ENCODE results near the gene LSP1. TPM values are rescaled to one million over a fixed set of nuclear protein-coding genes. Genes with fewer than 3 reads are reported as not detected.

The LSP1 gene
- total RNA-seq, 2 donors from 2014 or later: 6.7 to 11.6 TPM

DNA sequence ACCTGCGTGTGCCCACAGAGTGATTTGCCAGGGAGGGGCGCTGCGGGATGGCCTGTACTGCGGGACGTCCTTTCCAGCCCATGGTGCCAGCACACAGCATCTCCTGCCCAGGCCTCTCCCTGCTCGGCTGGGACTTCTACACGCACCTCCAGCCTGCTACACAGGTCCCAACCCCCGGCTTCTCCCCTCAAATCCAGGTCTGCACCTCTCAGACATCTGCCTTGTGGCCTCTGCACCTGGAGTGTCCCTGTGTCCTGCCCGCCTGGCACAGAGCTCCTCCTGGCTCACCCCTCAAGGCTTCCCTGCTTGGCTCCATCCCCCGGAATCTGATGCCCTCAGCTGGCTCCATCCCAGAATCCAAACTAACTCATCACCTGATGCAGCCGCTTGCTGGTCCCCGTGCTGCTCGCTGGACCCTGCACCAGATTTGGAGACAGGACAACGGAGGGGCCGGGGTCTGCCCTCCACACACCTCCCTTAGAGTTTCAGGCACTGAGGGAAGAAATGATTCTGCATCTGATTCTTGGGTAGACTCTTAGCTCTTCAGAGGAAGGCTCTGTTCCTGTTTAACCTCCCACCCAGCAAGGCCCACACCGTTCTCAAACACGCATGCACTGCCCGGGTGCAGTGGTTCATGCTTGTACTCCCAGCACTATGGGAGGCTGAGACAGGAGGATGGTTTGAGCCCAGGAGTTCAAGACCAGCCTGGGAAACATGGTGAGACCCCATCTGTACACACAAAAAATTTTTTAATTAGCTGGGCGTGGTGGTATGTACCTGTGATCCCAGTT lies 4.0 kb upstream of the LSP1 start:
- H3K4me3 ChIP-seq: no peak overlapping the region
- TF ChIP-seq POLR2A (IDR thresholded peaks at IDR 0.05) (no peak), POLR2AphosphoS5 (IDR thresholded peaks at IDR 0.05) (no peak)
- TF ChIP-seq, protein P1, sequence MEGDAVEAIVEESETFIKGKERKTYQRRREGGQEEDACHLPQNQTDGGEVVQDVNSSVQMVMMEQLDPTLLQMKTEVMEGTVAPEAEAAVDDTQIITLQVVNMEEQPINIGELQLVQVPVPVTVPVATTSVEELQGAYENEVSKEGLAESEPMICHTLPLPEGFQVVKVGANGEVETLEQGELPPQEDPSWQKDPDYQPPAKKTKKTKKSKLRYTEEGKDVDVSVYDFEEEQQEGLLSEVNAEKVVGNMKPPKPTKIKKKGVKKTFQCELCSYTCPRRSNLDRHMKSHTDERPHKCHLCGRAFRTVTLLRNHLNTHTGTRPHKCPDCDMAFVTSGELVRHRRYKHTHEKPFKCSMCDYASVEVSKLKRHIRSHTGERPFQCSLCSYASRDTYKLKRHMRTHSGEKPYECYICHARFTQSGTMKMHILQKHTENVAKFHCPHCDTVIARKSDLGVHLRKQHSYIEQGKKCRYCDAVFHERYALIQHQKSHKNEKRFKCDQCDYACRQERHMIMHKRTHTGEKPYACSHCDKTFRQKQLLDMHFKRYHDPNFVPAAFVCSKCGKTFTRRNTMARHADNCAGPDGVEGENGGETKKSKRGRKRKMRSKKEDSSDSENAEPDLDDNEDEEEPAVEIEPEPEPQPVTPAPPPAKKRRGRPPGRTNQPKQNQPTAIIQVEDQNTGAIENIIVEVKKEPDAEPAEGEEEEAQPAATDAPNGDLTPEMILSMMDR (IDR thresholded peaks at IDR 0.05): no peak
- 79% methylated on average over 19 of the region's 19 CpGs for WGBS
- no peaks in the 10 kb centered on the region for H3K9me3 ChIP-seq
- no peak overlapping the region for H3K27ac ChIP-seq
- H3K4me1 ChIP-seq (replicated peaks): no peaks in the 10 kb centered on the region
- DNase-seq (ENCODE audit: low spot score): no peak
- intact Hi-C loops (cut with DNase I): no loop called here
- no peaks in the 10 kb centered on the region for H3K27me3 ChIP-seq (replicated peaks; ENCODE audit: insufficient read depth)
- no peaks in the 10 kb centered on the region for H3K36me3 ChIP-seq

DNA sequence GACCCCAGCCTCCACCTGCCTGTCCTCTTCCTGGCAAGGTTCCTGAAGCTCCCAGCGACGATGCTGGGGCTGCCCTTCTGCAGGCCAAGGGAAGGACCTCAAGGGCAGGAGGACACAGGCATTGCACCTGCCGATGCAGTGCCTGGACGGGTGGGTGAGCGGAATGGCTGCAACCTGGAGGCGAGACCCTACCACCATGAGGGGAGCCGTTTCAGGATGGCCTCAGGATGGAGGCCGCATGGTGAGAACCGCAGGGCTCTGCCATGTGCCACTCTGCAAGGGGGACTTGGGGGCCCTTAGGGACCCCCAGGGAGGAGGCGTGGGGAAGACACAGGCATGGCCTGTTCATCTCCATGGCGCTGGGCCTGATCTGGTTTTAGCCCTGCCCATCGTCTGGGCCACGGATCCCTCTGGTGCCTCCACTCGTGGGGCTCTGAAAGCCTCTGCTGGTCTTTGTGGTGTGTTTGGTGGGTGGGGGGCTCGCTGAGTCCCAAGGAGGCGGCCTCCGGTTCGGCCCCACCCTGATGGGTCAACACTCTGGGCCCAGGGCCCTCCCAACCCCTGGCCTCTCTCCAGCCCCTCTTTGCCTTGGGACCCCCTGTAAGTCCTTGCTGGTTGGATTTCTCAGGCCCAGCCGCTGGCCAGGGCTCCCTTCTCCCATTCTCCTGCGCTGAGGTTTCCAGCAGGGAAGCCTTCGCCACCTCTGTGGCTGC lies 1.3 kb upstream of the LSP1 start:
- DNase-seq (ENCODE audit: low spot score): no peak

DNA sequence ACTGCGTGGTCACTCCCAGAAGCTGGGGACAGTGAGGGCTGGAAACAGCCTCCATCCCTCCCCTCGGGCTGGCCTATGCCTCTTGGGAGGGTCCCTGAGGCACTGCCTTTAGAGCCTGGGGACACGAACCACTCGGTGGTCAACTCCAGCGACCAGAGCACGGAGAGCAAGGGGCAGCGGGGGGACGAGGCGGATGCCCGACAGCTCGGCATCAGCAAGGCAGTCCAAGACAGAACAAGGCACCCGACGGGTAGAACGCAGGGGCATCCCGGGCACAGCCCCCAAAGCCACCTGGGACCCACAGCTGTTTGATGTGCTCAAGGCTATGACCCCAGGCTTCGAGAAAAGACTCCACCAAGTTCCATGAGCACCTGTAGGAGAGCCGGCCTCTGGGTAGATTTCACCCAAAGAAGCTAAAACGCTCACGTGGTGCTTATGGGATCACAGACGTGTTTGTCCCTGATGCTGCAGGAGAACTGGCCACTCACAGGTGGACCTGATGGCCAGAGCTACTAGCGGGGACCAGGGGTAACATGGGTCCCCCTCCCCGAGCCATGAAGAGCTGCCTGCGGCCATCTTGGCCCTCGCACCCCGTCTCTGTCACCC lies 510 bp upstream of the LSP1 start:
- TF ChIP-seq, protein P1 (IDR thresholded peaks at IDR 0.05): no peak
- TF ChIP-seq POLR2AphosphoS5 (IDR thresholded peaks at IDR 0.05) (no peak), POLR2A (IDR thresholded peaks at IDR 0.05) (no peak)
- Histone ChIP-seq H3K9me3 (no peaks in the 10 kb centered on the region), H3K4me1 (replicated peaks) (no peaks in the 10 kb centered on the region), H3K36me3 (no peaks in the 10 kb centered on the region), H3K27ac (no peak overlapping the region), H3K27me3 (replicated peaks; ENCODE audit: insufficient read depth) (no peaks in the 10 kb centered on the region), H3K4me3 (no peak overlapping the region)
- DNase-seq (ENCODE audit: low spot score): no peak
- WGBS: 90% methylated on average over 25 of the region's 25 CpGs
- intact Hi-C loops (cut with DNase I): no loop called here

More for the DNA sequence above, 1.3 kb upstream of the LSP1 start:
- no peaks in the 10 kb centered on the region for H3K36me3 ChIP-seq
- H3K9me3 ChIP-seq: no peaks in the 10 kb centered on the region
- no peak overlapping the region for H3K27ac ChIP-seq
- intact Hi-C loops (cut with DNase I): no loop called here
- H3K4me1 ChIP-seq (replicated peaks): no peaks in the 10 kb centered on the region
- 92% methylated on average over 21 of the region's 21 CpGs for WGBS
- TF ChIP-seq, protein P1 (IDR thresholded peaks at IDR 0.05): no peak
- no peak overlapping the region for H3K4me3 ChIP-seq
- H3K27me3 ChIP-seq (replicated peaks; ENCODE audit: insufficient read depth): no peaks in the 10 kb centered on the region

DNA sequence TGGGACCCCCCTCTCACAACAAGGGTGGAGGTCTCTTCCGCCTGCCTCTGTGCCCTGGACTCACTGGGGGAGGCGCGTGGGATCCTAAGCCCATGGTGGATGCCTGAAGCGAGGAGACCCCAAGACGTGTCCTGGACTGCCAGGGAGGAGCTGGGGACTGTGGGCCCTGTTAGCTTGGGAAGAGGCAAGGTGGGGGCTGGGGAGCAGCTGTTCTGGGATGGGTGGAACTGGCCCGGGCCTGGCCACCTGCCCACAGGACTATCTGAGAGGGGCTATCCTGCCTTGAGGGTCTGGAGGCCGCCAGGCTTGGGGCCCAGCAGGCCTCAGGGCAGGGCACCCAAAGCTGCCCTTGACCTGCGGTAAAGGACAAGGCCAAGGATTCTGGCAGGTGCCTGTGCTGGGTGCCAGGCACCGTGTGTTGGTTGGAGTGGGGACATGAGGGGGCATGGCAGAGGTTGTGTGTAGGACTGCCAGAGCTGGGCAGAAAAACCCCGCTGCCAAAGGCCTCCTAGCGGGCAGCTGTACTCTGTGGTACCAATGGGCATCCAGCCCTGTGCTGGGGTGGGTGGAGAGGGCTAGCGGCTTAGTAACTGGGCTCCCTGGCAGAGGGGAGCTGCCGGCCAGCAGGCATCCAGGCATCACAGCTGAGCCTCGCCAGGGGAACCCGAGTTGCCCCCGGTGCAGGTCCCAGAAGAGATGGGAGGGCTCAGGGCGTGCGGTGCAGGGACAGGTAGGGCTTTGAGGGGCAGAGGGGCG lies 670 bp downstream of the LSP1 start:
- H3K36me3 ChIP-seq: no peaks in the 10 kb centered on the region
- no peak for DNase-seq (ENCODE audit: low spot score)
- no peak overlapping the region for H3K27ac ChIP-seq
- TF ChIP-seq POLR2AphosphoS5 (IDR thresholded peaks at IDR 0.05) (no peak), POLR2A (IDR thresholded peaks at IDR 0.05) (no peak)
- TF ChIP-seq, protein P1 (IDR thresholded peaks at IDR 0.05): no peak
- H3K27me3 ChIP-seq (replicated peaks; ENCODE audit: insufficient read depth): no peaks in the 10 kb centered on the region
- no peaks in the 10 kb centered on the region for H3K9me3 ChIP-seq
- 89% methylated on average over 19 of the region's 19 CpGs for WGBS
- H3K4me1 ChIP-seq (replicated peaks): no peaks in the 10 kb centered on the region
- no peak overlapping the region for H3K4me3 ChIP-seq
- intact Hi-C loops (cut with DNase I): no loop called here
